ENCODE measurements around the gene ATP11A. TPM values are rescaled to one million over a fixed set of nuclear protein-coding genes. Genes with fewer than 3 reads are reported as not detected.
A peak's percentile ranks its signal among the peaks of the same experiment; 100 is the strongest.

ATP11A gene
- total and polyA plus RNA-seq, 10 donors: 2.7 to 91.3 (median 59.1) TPM

GRCh38 chr13:112868308-112868707 is 178.5 kb downstream of the ATP11A start:
- TF ChIP-seq POLR2A (IDR thresholded peaks at IDR 0.05): no peak
- TF ChIP-seq, protein P1, sequence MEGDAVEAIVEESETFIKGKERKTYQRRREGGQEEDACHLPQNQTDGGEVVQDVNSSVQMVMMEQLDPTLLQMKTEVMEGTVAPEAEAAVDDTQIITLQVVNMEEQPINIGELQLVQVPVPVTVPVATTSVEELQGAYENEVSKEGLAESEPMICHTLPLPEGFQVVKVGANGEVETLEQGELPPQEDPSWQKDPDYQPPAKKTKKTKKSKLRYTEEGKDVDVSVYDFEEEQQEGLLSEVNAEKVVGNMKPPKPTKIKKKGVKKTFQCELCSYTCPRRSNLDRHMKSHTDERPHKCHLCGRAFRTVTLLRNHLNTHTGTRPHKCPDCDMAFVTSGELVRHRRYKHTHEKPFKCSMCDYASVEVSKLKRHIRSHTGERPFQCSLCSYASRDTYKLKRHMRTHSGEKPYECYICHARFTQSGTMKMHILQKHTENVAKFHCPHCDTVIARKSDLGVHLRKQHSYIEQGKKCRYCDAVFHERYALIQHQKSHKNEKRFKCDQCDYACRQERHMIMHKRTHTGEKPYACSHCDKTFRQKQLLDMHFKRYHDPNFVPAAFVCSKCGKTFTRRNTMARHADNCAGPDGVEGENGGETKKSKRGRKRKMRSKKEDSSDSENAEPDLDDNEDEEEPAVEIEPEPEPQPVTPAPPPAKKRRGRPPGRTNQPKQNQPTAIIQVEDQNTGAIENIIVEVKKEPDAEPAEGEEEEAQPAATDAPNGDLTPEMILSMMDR (IDR thresholded peaks at IDR 0.05 in 8 of 11, conservative IDR thresholded peaks at IDR 0.05 in 3 of 11): no peak
- TF ChIP-seq POLR2AphosphoS5 (IDR thresholded peaks at IDR 0.05): no peak
- H3K36me3 ChIP-seq: peaks cover 0 to 81% (median 17%) of the 10 kb centered on the region in 6 donors
- H3K4me3 ChIP-seq: no peak overlapping the region
- no peaks in the 10 kb centered on the region for H3K27me3 ChIP-seq (replicated peaks in 1 of 7)
- WGBS, 5 donors: 93 to 97% (median 96%) methylated on average over 5 of the region's 5 CpGs
- DNase-seq: peak; percentile 41
- peaks cover 0 to 5% (median 0%) of the 10 kb centered on the region in 8 donors for H3K9me3 ChIP-seq
- no peak overlapping the region for H3K27ac ChIP-seq
- H3K4me1 ChIP-seq: peaks cover 0 to 17% (median 7%) of the 10 kb centered on the region in 6 donors
- intact Hi-C loops (cut with DNase I; ENCODE audit: low total_unique reads): no loop called here

GRCh38 chr13:112869202-112870050 is 179.6 kb downstream of the ATP11A start:
- peaks cover 5 to 28% (median 17%) of the 10 kb centered on the region in 6 donors for H3K4me1 ChIP-seq
- no peak overlapping the region for H3K27ac ChIP-seq
- H3K4me3 ChIP-seq: no peak overlapping the region
- peak; percentile 58 for DNase-seq
- TF ChIP-seq, protein P1 (IDR thresholded peaks at IDR 0.05 in 8 of 11, conservative IDR thresholded peaks at IDR 0.05 in 3 of 11): no peak
- no peak for TF ChIP-seq POLR2A (IDR thresholded peaks at IDR 0.05)
- TF ChIP-seq POLR2AphosphoS5 (IDR thresholded peaks at IDR 0.05): no peak
- H3K27me3 ChIP-seq (replicated peaks in 1 of 7): no peaks in the 10 kb centered on the region
- peaks cover 0 to 70% (median 17%) of the 10 kb centered on the region in 6 donors for H3K36me3 ChIP-seq
- intact Hi-C loops (cut with DNase I; ENCODE audit: low total_unique reads): no loop called here
- H3K9me3 ChIP-seq: peaks cover 0 to 5% (median 0%) of the 10 kb centered on the region in 8 donors
- 66 to 77% (median 73%) methylated on average over 12 to 15 of the region's 15 CpGs for WGBS, 5 donors

GRCh38 chr13:112870051-112870331 is 180.2 kb downstream of the ATP11A start:
- WGBS, 5 donors: 43 to 81% (median 54%) methylated on average over 1 to 2 of the region's 2 CpGs
- TF ChIP-seq POLR2A (IDR thresholded peaks at IDR 0.05) (no peak), POLR2AphosphoS5 (IDR thresholded peaks at IDR 0.05) (no peak)
- TF ChIP-seq, protein P1 (IDR thresholded peaks at IDR 0.05 in 8 of 11, conservative IDR thresholded peaks at IDR 0.05 in 3 of 11): no peak
- Histone ChIP-seq H3K4me3 (no peak overlapping the region), H3K27me3 (replicated peaks in 1 of 7) (no peaks in the 10 kb centered on the region), H3K27ac (no peak overlapping the region), H3K4me1 (peaks cover 9 to 34% (median 23%) of the 10 kb centered on the region in 6 donors), H3K9me3 (peaks cover 0 to 5% (median 0%) of the 10 kb centered on the region in 8 donors), H3K36me3 (peaks cover 0 to 71% (median 17%) of the 10 kb centered on the region in 6 donors)
- intact Hi-C loops (cut with DNase I; ENCODE audit: low total_unique reads): no loop called here
- DNase-seq: no peak

DNA sequence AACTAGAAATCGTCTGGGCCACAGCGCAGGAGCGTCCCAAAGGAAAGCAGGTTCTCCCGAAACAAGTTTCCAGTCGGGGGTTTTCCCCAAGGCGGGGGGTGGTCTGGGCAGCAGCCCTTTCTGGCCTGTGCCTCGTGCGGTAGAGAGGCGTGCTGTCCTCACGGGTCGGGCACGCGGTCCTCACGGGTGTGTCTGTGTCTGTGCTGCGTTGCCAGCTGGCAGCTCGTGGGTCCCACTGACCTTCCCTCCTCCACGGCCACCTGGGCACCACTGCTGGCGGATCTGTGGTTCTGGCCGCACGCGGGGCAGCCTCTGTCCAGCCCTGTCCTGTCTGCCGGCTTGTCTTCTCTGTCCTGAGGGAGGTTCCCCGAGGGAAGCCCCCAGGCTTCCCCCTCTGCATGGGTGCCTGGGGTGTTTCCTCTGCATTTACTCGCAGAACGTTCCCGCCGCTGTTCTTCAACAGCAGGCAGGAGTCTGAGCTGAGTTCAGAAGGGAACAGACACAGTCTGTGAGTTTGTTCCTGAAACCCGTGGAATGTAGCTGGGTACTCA is 181.0 kb downstream of the ATP11A start:
- Histone ChIP-seq H3K4me1 (peaks cover 9 to 37% (median 24%) of the 10 kb centered on the region in 6 donors), H3K9me3 (peaks cover 0 to 5% (median 0%) of the 10 kb centered on the region in 8 donors), H3K27ac (no peak overlapping the region), H3K27me3 (replicated peaks in 1 of 7) (no peaks in the 10 kb centered on the region), H3K36me3 (peaks cover 0 to 71% (median 17%) of the 10 kb centered on the region in 6 donors), H3K4me3 (no peak overlapping the region)
- intact Hi-C loops (cut with DNase I; ENCODE audit: low total_unique reads): no loop called here
- peak; percentile 72 for DNase-seq
- TF ChIP-seq POLR2A (IDR thresholded peaks at IDR 0.05): no peak
- no peak for TF ChIP-seq POLR2AphosphoS5 (IDR thresholded peaks at IDR 0.05)
- TF ChIP-seq, protein P1 (IDR thresholded peaks at IDR 0.05 in 8 of 11, conservative IDR thresholded peaks at IDR 0.05 in 3 of 11): no peak
- WGBS, 5 donors: 88 to 92% (median 90%) methylated on average over 18 to 28 of the region's 28 CpGs
